SU-DHL-6 (cell line): ENCODE measurements around the gene CHURC1.

Source experiments
- EZH2phosphoT487 ChIP-seq: fragments of 200-600 bp; sonication (generic), shearing (Covaris generic); conservative IDR thresholded peaks from 2 replicates; pipeline ENCODE4 v1.6.1; 2018; ENCODE audit warnings: mild to moderate bottlenecking, antibody characterized with exemption, low read length, moderate library complexity, mixed read lengths
- TF ChIP-seq, protein P1 (sequence below): fragments of 200-600 bp; sonication (generic); IDR thresholded peaks from one replicate; pipeline ENCODE4 v1.5.1; 2017; ENCODE audit warnings: antibody characterized with exemption, mild to moderate bottlenecking, low read length, moderate library complexity; ENCODE audit not compliant: insufficient read depth, poor library complexity, severe bottlenecking

DNA sequence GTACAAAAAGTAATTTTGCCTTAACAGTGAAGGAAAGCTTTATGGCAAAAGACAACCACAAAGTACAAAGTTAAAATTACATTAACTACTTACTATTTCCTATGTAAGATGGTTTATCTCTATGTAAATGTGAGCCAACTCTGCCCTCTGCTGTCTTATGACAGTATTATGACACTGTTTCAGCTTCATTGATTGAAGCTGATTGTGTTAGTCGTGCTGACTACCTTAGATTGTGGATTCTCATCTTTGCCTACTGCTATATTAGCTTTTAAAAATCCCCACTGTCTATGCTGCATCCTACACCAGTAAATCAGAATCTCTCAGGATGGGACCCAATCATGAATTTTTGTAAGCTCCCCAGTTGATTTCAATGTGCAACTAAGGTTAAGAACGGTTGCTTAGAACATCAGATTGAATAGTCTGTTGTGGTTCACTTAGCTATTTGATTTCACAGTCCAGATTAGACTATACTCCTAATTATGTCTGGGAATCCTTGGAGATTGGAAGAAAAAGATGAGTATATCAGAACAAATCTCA is 22.3 kb upstream of the CHURC1 start:
- TF ChIP-seq, protein P1, sequence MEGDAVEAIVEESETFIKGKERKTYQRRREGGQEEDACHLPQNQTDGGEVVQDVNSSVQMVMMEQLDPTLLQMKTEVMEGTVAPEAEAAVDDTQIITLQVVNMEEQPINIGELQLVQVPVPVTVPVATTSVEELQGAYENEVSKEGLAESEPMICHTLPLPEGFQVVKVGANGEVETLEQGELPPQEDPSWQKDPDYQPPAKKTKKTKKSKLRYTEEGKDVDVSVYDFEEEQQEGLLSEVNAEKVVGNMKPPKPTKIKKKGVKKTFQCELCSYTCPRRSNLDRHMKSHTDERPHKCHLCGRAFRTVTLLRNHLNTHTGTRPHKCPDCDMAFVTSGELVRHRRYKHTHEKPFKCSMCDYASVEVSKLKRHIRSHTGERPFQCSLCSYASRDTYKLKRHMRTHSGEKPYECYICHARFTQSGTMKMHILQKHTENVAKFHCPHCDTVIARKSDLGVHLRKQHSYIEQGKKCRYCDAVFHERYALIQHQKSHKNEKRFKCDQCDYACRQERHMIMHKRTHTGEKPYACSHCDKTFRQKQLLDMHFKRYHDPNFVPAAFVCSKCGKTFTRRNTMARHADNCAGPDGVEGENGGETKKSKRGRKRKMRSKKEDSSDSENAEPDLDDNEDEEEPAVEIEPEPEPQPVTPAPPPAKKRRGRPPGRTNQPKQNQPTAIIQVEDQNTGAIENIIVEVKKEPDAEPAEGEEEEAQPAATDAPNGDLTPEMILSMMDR = peak; percentile 26
- no peak for TF ChIP-seq EZH2phosphoT487
